HepG2 (cell line): ENCODE results near the gene CD302. TPM values are rescaled to one million over a fixed set of nuclear protein-coding genes. Genes with fewer than 3 reads are reported as not detected.

ENCODE experiments used
- ATRX ChIP-seq: sonication (generic); formaldehyde crosslinking; IDR thresholded peaks from 2 replicates; pipeline ENCODE4 v1.4.0; 2020; ENCODE audit warnings: missing genetic modification reagents, borderline replicate concordance
- CSRNP1 ChIP-seq: sonication (generic); formaldehyde crosslinking; IDR thresholded peaks from 2 replicates; pipeline ENCODE4 v1.8.1; 2023; ENCODE audit warnings: mild to moderate bottlenecking, missing genetic modification reagents
- FUBP1 ChIP-seq: sonication (generic); formaldehyde crosslinking; IDR thresholded peaks from 2 replicates; pipeline ENCODE4 v1.5.1; 2020; ENCODE audit warnings: missing genetic modification reagents, mild to moderate bottlenecking, borderline replicate concordance
- LCORL ChIP-seq, 2 experiments: fragments of 450-650 bp in 1 of 2; sonication (generic) in 1 of 2; formaldehyde crosslinking in 1 of 2; IDR thresholded peaks; 2 replicates each; pipeline versions ENCODE4 v1.5.0 to v1.6.1; 2017 to 2020; ENCODE audit warnings: antibody characterized with exemption in 1 of 2, missing genetic modification reagents in 1 of 2
- NONO ChIP-seq, 2 experiments: fragments of 450-650 bp in 1 of 2; sonication (generic) in 1 of 2; formaldehyde crosslinking in 1 of 2; IDR thresholded peaks in 1 of 2; conservative IDR thresholded peaks in 1 of 2; 2 replicates each; pipeline versions ENCODE4 v1.6.1 to v1.8.0; 2017 to 2022; ENCODE audit warnings: mild to moderate bottlenecking in 1 of 2, missing genetic modification reagents in 1 of 2, moderate library complexity in 1 of 2
- NR2F2 ChIP-seq: IDR thresholded peaks from 2 replicates; pipeline ENCODE4 v1.6.1; 2012; ENCODE audit warnings: low read depth, inconsistent platforms, borderline replicate concordance
- SIX1 ChIP-seq: sonication (generic); formaldehyde crosslinking; IDR thresholded peaks from 2 replicates; pipeline ENCODE4 v1.4.0; 2020; ENCODE audit warnings: missing genetic modification reagents, borderline replicate concordance
- USF2 ChIP-seq, 2 experiments: sonication (generic) in 1 of 2; formaldehyde crosslinking in 1 of 2; IDR thresholded peaks; 2 replicates each; pipeline versions ENCODE4 v1.5.1 to v1.6.1; 2011 to 2020; ENCODE audit warnings: borderline replicate concordance in 1 of 2, low read depth in 1 of 2, low read length in 1 of 2, mild to moderate bottlenecking in 1 of 2, missing genetic modification reagents in 1 of 2, moderate library complexity in 1 of 2
- ZBTB38 ChIP-seq: sonication (generic); formaldehyde crosslinking; IDR thresholded peaks from 2 replicates; pipeline ENCODE4 v1.5.1; 2020; ENCODE audit warnings: mild to moderate bottlenecking, missing genetic modification reagents
- ZBTB43 ChIP-seq: sonication (generic); formaldehyde crosslinking; conservative IDR thresholded peaks from 2 replicates; pipeline ENCODE4 v1.4.0; 2020; ENCODE audit warnings: missing genetic modification reagents
- ZNF20 ChIP-seq: sonication (generic); formaldehyde crosslinking; IDR thresholded peaks from 2 replicates; pipeline ENCODE4 v1.4.0; 2020; ENCODE audit warnings: mild to moderate bottlenecking, moderate library complexity, missing genetic modification reagents
- ZNF260 ChIP-seq: sonication (generic); formaldehyde crosslinking; IDR thresholded peaks from 2 replicates; pipeline ENCODE4 v1.4.0; 2020; ENCODE audit warnings: missing genetic modification reagents, low read depth, mild to moderate bottlenecking, borderline replicate concordance
- ZNF382 ChIP-seq: sonication (generic); formaldehyde crosslinking; IDR thresholded peaks from 2 replicates; pipeline ENCODE4 v1.5.0; 2020; ENCODE audit warnings: missing genetic modification reagents, mild to moderate bottlenecking, borderline replicate concordance
- ZNF776 ChIP-seq: sonication (generic); formaldehyde crosslinking; IDR thresholded peaks from 2 replicates; pipeline ENCODE4 v1.4.0; 2020; ENCODE audit warnings: mild to moderate bottlenecking, missing genetic modification reagents
- polyA plus RNA-seq, 8 experiments: library from polyadenylated mRNA; depleted of rRNA in 3 of 8; stranded (reverse) in 7 of 8; unstranded in 1 of 8; fragments of >200 nt; fragmentation: Illumina TruSeq in 4 of 8; extraction: Trizol in 4 of 8; gene quantifications; 2 replicates each; pipeline versions ENCODE4 v1.2.1 to v1.2.3, GENCODE V29; 2011 to 2016; ENCODE audit warnings: low read depth in 4 of 8, missing spikeins in 1 of 8, mixed read lengths in 1 of 8; ENCODE audit not compliant: insufficient read depth in 1 of 8
- total RNA-seq, 5 experiments: library from RNA; depleted of rRNA; stranded (reverse); fragments of >200 nt; fragmentation: Illumina TruSeq; extraction: Trizol; gene quantifications; 2 replicates each; pipeline ENCODE4 v1.2.3, GENCODE V29; 2016; ENCODE audit warnings: low read depth in 1 of 5

CD302 gene
- total and polyA plus RNA-seq, 2 of the 13 experiments (the other 11 are each of a cell fraction or from before 2014, with no cell fraction given), result 8.0 to 15.6 TPM

- no peak for TF ChIP-seq USF2 (IDR thresholded peaks at IDR 0.05; ENCODE audit: low read depth, low read length)
- 0 out of 2 replicates have a peak, but pooled peaks have one; percentile 2 for TF ChIP-seq USF2 (CRISPR knock-in tag; IDR thresholded peaks at IDR 0.05; ENCODE audit: borderline replicate concordance)
- TF ChIP-seq CSRNP1 (CRISPR knock-in tag), result peak; percentile 88
- TF ChIP-seq ZNF20 (CRISPR knock-in tag), result peak; percentile 78; the same call in 1 of the 2 replicates
- TF ChIP-seq ZBTB43 (CRISPR knock-in tag), result no peak; the same call in 1 of the 2 replicates
- no peak for TF ChIP-seq NR2F2
- peak; percentile 97 for TF ChIP-seq ZNF776 (CRISPR knock-in tag)
- no peak for TF ChIP-seq ZNF382 (CRISPR knock-in tag)
- no peak; the same call in none of the 2 replicates for TF ChIP-seq SIX1 (CRISPR knock-in tag)
- TF ChIP-seq ZBTB38 (CRISPR knock-in tag), result peak; percentile 91
- TF ChIP-seq ZNF260 (CRISPR knock-in tag), result peak; percentile 70; the same call in 1 of the 2 replicates
- no peak for TF ChIP-seq FUBP1
- no peak for TF ChIP-seq NONO (IDR thresholded peaks at IDR 0.05)
- TF ChIP-seq NONO (CRISPR knock-in tag; conservative IDR thresholded peaks at IDR 0.05), result peak; percentile 87
- TF ChIP-seq LCORL (IDR thresholded peaks at IDR 0.05), result no peak
- peak; percentile 82 for TF ChIP-seq LCORL (CRISPR knock-in tag; IDR thresholded peaks at IDR 0.05)
- no peak for TF ChIP-seq ATRX (CRISPR knock-in tag)
Measured at GRCh38 chr2:159797543-159798375, at the start of gene CD302 (continued).
